NK-92 treated with Interleukin-12 subunit alpha and Interleukin-12 subunit beta, amount 100 ng/mL, for 24 hours (cell line): ENCODE results near the gene CHD2.
"Not testable (repeated sequence)": the region's sequence is repeated elsewhere in the genome, so short reads cannot be mapped to it uniquely, and the experiment has no call there.

Source experiments
- DNase-seq: peaks from one replicate; lab custom pipeline; 2025; lab: John Stamatoyannopoulos, UW

The CHD2 gene

DNA sequence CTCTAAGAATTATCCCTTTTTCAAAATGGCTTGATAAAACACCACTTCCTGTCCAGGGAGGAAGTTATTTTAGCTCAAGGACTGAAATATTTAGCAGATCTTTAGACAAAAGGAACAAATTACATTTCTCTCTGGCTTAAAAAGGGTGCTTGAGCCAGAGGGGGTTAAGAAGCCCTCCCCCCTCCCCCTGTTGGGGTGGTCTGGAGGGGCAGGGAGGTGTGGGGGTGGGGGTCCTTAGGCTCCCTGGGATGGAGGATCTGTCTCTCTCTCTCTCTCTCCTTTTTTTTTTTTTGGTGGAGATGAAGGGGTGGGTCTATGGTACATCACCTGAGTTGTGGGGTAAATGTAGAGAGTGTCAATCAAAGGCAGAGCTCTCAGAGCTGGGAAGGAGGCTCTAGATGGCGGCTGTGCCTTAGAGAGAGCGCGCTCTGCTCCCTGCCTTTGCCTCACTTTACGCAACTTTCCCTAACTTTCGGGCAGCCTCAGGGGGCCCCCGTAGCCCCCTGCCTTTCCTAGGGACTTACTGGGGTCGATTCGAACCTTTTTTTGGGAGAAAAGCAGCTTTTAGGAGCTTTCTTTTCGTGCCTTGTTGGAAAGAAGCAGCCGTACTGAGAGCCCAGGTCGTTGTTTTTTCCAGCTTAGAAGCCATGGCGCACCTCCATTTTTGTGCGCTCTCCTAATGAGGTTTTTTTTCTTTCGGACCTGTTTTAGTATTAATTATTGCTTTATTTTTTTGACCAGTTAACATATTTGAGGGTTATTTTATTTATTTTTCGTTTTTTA, at the start of gene CHD2:
TSS of gene CHD2 (plus strand) at position 377 of the 783 bp plus-strand sequence. CDS start 914 bp downstream, outside the sequence.
- DNase-seq, result peak; percentile 63

DNA sequence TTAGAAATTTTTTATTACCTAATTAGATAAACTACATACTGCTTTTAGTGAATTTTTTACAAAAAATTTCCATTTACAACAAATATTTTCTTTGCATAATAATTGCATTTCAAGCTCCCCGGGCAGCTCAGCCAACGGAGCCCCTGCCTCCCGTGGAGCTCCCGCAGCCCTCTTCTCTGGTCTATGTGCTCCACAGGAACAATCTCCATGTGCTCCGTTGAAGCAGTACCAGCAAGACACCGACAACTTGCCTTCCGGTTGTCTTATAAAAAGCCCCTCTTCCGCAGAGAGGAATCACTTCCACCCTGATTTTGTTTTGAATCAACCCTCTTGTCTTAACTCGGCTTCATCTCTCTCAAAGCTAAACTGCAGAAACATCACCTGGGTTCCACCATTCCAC, 46.9 kb upstream of the CHD2 start:
- DNase-seq, result no peak

DNA sequence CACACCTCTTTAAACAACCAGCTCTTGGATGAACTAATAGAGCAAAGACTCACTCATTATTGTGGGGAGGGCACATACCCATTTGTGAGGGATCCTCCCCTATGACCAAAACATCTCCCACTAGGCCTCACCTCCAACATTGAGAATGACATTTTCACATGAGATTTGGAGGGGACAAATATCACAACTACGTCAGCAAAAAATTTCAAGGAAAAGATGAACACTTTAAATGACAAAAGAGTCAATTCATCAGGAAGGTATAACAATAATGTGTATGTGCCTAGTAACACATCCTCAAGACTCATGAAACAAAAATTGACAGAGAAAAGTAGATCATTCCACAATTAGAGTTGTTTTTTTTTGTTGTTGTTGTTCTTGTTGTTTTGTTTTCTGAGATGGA, 38.4 kb upstream of the CHD2 start:
- no peak for DNase-seq

DNA sequence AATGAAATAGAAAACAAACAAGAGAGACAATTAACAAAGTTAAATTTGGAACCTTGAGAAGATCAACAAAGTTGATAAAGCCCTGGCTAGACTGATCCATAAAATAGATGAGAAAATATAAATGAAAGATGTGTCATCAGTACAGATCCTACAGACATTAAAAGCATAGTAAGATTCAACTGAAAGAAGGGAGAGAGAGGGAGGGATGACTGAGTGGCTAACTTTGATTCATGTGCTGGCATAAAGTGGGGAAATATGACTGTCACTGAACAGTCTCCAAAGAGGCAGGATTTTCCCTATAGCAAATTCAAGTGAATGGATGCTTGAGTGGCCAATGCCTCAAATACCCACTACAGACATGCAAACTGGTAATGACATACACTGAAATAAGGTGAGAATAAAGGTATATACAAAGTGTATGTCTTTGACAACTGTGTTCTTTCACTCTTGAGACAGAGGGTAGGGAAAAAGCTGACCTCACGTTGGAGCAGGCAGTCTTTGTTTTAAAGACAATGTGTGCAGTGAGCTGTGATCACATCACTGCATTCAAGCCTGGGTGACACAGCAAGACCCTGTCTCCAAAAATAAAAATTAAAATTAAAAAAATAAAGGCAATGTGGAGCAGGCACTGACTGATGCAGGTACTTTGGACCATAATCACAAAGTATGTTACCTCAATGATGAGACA, 35.9 kb upstream of the CHD2 start:
- no peak for DNase-seq

DNA sequence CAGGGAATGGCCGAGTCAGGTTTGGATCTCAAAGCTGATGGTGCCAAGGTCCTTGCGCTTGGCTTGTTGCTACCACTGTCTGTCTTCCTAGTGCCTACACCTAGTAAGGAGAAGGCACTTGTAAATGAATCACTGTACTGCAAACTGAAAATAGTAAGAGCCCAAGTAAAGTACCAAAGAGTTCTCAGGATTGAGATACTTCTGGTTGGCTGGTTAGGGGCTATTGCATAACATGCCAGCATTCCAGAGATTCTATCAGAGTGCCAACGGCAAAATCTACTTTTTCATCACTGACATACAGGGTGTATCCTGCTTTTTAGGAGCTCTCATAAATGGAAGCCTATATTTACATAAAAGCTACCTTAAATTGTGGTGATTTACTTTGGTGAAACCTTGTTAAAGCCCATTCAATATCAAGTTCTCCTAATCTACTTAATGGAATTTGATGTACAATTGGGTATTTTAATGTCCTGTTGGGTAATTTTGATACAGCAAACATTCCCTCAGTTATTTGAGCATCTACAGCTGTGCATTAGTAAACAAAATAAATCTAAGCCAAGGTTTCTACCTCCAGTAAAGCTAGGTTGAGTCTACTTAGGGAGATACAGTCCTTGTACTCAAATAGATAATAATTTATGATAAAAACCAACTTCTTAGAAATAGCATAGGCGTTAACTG, 30.7 kb upstream of the CHD2 start:
- no peak for DNase-seq

DNA sequence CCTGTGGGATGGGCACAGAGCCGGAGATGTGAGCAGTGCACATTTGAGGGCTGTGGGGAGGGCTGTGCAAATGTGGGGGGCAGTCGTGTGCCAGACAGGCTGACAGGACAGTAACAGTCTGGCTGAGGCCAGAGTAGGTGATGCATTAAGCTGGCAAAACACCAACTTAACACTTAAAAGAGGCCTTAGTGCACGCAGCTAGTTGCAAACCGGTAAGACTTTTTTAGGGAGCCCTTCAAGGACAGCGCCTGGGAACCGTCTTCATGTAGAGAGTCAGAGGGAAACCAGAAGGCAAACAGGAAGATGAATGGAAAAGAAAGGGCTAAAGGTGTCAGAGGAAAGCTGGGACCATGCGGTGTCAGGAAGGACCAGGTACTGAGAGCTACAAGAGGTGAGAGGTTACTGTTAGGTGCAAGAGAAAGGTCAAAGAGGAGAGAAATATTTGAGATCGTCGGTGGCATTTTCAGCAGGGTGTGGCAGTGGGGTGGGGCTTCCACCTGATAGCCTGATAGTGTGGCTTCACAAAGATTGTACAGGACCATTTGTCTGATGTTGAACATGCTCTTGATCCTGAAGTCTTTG, 30.0 kb upstream of the CHD2 start:
- DNase-seq, result no peak

DNA sequence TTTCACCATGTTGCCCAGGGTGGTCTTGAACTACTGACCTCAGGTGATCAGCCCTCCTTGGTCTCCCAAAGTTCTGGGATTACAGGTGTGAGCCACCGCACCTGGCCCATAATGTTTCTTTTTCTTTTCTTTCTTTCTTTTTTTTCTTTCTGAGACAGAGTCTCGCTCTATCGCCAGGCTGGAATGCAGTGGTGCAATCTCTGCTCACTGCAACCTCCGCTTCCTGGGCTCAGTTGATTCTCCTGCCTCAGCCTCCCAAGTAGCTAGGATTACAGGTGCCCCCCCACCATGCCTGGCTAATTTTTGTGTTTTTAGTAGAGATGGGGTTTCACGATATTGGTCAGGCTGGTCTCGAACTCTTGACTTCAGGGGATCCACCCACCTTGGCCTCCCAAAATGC, 27.2 kb upstream of the CHD2 start:
- DNase-seq, result not testable (repeated sequence)

DNA sequence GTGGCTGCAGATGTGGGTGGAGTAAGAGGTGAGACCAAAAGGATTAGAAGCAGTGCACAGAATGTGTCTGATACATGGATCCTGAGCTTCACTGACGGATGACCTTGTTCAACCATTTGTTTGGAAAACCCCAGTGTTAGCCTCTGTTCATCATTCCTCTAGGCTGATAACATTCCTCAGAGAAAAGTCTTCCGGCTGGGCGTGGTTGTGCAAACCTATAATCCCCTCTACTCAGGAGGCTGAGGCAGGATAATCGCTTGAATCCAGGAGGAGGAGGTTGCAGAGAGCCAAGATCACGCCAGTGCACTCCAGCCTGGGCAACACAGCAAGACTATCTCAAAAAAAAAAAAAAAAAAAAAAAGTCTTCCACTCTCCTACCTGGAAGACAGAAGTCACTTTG, 23.1 kb upstream of the CHD2 start:
- DNase-seq, result no peak

DNA sequence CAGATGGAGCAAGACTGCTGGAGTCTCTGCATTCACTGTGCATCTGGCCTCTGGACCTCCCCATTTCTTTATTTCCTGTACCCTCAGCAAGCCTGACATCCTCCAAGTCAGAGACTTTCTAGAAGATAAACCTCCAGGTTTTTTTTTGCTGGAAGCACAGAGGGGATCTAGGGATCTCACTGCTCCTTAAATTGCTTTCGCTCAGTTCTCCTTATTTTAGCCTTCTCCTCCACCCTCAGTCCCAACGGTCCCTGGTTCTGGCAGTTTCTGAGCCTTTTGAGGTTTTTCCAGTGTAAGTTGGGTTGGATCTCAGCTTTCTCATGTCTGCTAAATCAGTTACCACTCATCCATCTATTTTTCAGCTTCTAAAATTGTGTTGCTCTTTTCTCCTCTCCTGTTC, 22.7 kb upstream of the CHD2 start:
- DNase-seq, result no peak

DNA sequence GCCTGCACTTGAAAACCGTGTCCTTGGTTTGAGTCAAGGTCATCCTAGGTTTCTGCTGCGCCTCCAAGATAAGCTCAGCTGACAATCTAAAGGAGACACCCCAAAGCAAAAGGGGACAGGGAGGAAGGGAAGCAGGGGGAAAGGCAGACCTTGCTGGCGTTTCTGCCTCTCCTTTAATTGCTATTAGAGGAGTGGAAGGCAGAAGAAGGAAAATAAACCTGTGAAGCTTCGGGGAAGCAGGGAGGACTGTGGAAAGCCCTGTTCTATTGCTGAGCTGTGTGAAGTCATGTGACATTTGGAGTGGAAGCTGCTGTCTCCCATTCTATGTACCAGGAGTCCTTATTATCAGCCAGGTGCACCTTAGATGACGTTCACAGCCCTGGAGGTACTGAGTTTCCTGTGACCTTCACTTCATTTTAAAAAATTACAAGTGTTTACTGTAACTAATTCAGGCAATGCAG, 21.5 kb upstream of the CHD2 start:
- no peak for DNase-seq

DNA sequence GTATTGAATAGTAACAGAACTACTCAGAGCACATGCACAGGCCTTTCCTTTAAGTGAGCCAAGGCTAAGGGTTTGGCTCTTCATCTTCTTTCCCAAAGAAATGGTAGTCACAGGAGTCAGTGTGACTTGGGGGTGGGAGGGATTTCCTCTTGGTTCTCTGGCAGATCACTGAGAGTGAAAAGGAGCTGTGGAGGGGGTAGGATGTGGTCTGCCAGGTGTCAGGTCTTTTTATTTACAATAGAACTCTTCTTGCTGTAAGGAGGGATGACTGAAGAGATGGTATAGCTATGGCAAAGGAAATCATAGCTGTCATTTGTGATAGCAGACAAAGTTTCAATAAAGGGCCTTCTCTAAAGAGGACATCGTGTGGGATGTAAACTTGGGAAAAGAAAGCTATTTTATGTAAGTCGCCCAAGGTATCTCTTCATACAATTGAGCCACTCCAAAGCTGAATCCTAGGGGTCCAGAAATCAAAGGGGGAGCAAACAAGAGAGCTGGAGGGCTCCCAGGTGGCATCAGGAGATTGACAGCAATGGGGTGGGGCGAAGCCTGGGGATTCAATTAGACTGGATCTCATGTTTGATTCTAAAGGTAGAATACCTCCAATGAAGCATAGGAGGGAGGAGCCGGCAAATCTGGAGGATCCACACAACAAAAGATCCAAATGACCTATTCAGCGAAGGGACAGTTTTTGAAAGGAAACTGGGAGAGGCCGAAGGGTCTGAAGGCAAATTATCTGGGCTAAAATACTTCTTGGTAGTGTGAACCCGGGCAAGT, 20.0 kb upstream of the CHD2 start:
- no peak for DNase-seq

DNA sequence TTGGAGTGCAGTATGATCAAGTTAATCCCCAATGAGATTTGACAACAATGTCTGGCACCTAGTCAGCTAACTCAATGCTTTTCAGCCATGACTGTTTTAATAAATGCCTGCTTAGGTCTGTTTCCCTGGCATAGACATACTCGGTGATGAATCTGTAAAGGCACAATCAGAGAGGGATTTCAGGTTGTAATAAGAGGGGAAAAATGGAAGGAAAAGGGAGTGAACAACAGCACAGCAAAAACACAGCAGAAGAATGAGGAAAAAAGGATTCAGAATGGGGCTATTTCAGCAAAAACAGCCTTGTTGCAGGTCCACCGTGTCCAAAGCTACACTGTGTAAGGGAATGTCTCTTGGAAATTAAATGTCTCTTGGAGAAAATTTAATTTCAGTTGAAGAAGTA, 19.3 kb upstream of the CHD2 start:
- DNase-seq, result no peak

DNA sequence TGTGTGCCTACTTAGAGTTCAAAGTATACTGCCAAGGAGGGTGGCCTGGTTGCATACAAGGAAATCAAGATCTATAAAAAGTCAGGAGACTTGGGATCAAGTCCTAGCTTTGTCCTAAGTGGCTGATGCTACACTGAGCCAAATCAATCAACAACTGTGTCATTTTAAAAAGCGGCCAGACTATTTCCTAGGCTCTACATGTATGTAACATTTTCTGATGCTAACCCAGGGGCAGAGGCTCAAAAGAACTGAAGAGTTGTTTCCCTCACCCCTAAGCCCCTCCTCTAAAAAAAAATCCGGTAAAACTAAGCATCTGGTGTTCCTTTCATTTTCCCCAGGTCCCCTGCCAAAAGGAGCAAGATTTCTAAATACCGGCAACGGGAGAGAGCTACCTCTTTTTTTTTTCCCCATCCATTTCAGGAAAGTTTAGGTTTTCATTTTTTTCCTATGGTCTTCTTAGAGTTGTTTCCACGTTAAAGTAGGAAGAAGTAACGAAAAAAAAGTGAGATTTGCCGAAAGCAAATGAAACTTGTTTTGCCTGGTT, 18.8 kb upstream of the CHD2 start:
- no peak for DNase-seq

DNA sequence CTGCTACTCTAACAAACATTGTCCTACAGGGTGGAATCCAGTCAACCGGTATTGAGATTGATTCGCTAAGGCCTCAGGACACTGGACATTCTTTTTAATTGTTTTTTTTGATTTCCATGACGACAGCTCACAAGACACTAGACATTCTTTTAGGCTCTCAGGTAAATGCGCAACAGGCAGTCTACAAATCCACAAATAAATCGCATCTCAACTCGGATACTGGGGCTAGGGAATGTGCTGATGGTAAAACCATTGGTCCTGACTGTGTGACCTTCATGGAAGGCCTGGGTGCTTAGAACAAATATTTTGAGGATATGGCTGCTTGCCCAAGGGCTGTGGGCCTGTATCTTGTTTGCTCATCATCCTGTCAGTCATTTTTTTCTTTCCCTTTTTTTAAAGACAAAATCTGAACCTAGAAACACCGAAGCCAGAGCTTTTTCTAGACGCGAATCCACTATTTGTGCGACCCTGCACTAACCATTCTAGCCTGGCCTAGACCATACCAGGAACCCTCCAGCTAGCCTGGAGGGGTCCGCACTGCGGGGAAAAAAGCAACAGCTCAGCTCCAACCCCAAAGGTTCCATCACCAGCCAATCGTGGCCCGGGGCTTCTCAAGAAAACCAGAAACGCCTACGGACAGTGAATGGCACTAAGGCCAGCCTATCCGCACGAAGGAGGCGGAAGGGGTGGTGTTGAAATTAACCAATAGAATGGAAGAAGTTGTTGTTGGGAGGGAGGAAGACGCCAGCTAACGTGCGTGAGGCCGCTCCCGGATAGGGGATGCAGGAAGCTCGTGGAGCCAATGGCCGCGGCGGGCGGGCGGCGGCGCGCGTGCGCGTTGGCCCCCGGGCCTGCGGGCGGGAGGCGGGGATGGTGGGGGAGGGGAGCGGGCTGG, 18.1 kb upstream of the CHD2 start:
- DNase-seq, result peak; percentile 99

DNA sequence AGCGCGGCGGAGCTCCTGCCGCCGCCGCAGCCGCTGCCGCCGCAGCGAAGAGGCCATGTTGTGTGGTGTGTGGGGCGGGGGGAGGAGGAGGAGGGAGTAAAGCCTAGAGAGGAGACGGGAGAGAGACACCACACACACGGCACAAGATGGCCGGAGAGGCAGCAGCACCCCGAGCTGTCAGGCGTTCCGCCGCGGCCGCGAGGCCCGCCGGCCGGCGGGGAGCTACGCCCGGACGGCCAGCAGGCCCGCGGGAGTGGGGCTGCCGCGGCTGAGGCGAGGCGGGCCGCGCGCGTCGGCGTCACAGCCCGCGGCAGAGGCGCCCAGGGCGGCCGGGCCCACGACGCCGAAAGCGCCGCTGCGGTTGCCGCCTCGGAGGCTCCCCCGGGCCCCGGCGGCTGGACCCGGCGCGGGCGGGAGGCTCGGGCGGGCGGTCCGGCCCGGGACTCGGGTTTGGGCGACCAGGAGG, 17.4 kb upstream of the CHD2 start:
- DNase-seq, result peak; percentile 54

DNA sequence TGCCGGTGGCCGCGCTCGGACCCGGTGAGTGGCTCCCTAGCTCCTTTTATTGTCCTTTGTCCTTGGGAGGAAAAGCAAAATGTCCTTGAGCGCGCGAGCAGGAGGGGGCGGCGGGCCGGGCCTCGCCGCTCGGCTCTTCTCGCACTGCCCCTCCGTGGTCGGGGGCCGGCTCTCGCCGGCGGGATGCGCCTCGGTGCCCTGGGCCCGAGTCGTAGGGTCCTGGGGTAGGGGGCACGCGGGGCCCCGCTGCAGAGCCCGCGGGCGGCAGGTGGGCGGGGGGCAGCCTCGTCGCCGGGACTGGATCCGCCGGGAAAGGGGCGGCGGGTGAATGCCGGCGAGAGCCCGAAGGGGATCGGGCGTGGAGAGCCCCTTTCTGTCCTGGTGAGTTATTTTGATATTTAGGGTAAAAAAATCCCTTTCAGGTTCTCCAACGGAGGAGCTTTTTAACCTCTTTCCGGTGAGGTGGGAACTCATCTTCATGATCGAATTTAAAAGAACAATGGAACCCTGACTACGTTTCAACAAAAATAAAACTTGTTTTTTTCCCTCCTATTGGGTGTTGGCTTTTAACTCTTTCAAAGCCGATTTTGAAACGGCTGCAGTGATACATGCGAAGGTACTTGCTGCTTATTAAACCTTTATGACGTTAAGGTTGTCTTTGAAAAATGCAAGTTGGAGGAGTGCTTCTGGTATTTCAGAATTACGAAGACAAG, 16.8 kb upstream of the CHD2 start:
- peak; percentile 54 for DNase-seq

DNA sequence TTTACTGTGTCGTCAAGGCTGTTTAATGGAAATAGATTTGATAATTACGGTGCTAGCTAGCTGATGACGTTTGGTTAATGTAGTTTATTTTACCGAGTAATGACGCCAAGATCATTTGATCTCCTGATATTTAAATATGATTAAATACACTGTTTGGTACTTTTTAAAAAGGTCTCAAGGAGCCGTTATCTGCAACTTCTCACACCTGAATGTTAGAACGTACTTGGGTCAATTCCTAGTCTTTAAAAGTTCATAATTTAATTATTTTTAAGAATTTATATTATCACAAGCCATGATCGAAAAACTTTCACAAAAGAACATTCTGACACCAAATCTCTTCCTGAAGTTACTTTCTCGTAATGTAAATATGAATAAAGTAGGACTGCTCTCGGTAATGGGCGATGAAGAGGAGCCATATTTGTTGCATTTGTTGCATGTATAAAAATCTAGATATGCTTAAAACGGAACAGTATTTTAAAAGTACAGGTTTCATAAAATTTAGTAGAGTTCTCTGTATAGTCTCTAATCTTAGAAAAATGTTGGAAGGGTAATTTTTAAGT, 16.2 kb upstream of the CHD2 start:
- no peak for DNase-seq

DNA sequence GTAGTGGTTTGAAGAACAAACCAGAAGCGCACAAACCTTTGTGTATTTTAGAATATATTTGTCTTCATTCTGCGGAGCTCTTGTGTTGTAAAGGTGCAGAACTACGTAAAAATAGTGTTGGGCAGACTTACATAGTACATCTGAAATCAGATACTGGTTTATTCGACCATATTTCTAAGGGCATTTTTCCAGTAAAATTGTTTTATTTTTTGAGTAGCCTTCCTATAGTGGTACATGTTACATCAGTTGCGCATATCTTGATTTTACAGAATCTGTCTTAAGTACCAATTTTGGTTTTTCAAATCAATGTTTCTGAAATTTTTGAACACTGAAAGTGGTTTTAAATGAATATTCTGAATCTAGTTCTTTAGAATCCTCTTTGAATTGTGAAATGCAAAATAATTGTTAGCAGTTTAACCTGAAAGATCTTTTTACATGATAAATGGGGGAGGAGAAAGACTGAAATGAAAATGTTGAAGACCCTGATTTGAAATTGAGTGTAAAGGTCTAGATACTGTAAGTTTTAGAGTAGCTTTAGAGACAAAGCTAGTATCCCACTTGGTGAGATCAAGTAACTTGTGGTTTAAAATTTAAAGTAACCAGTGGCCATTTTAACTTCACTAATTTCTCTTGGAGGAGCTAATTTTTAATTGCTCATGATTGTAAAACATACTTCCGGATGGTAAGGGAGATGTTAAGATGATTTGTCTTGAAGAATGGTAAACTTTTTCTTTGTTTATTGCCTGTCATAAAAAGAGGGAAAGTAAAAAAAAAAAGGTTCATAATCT, 15.5 kb upstream of the CHD2 start:
- no peak for DNase-seq
